GM19397 (cell line): Measurements from ENCODE around the gene UBE2M.
A peak's percentile ranks its signal among the peaks of the same experiment; 100 is the strongest.

Experiments
- ATAC-seq: cut with Tn5 transposase; IDR thresholded peaks from one replicate; pipeline ENCODE4 v1.9.1; 2021; ENCODE audit warnings: mild to moderate bottlenecking, moderate library complexity; ENCODE audit not compliant: unreplicated experiment

UBE2M gene

GRCh38 chr19:58555920-58556621 is 2.3 kb downstream of the UBE2M start:
- no peak for ATAC-seq

GRCh38 chr19:58555369-58555885 is 3.0 kb downstream of the UBE2M start:
- ATAC-seq: no peak

GRCh38 chr19:58554494-58555368 is 3.7 kb downstream of the UBE2M start, which contains the start of gene CHMP2A:
Gene CHMP2A, minus strand, starts transcription at chr19:58555105. Its CDS starts 893 bp downstream, at chr19:58554212.
- peak; percentile 25 for ATAC-seq

- ATAC-seq: no peak
Observed at GRCh38 chr19:58553799-58554493, 4.5 kb downstream of the UBE2M start.

- ATAC-seq: no peak
Observed at GRCh38 chr19:58552655-58553054, 5.8 kb downstream of the UBE2M start.

- ATAC-seq: no peak
Observed at GRCh38 chr19:58551577-58552471, 6.6 kb downstream of the UBE2M start.

- no peak for ATAC-seq
Observed at GRCh38 chr19:58551123-58551497, 7.3 kb downstream of the UBE2M start.

GRCh38 chr19:58550362-58551122 is 7.9 kb downstream of the UBE2M start:
- no peak for ATAC-seq

GRCh38 chr19:58549664-58550361 is 8.6 kb downstream of the UBE2M start:
- no peak for ATAC-seq

- ATAC-seq: no peak
Observed at GRCh38 chr19:58548859-58549663, 9.3 kb downstream of the UBE2M start.

GRCh38 chr19:58547323-58548312 is 10.8 kb downstream of the UBE2M start:
- ATAC-seq: no peak

- ATAC-seq: no peak
Observed at GRCh38 chr19:58546019-58546530, 12.3 kb downstream of the UBE2M start.

- no peak for ATAC-seq
Observed at GRCh38 chr19:58545286-58546018, 13.0 kb downstream of the UBE2M start.

- peak; percentile 58 for ATAC-seq
Observed at GRCh38 chr19:58544591-58545285, 13.7 kb downstream of the UBE2M start.

GRCh38 chr19:58543826-58544590 is 14.4 kb downstream of the UBE2M start, which contains the start of gene TRIM28:
Gene TRIM28, plus strand, starts transcription at chr19:58544064. Its CDS starts 694 bp downstream, at chr19:58544758.
- ATAC-seq: peak; percentile 79
